ENCODE results near the gene GRIFIN.
"Not testable (repeated sequence)": the region's sequence is repeated elsewhere in the genome, so short reads cannot be mapped to it uniquely, and the experiment has no call there.

Gene GRIFIN

GRCh38 chr7:2477447-2478398, 1.5 kb upstream of the GRIFIN start:
- DNase-seq = peak; percentile 27 to 79 (median 48)

- DNase-seq = peak in 1 of 5 donors; percentile 8
Measured at GRCh38 chr7:2476776-2477446, 713 bp upstream of the GRIFIN start.

GRCh38 chr7:2475678-2476015, 551 bp downstream of the GRIFIN start:
- no peak for DNase-seq

GRCh38 chr7:2474813-2475677, 1.2 kb downstream of the GRIFIN start:
- no peak for DNase-seq

GRCh38 chr7:2474224-2474623, 2.0 kb downstream of the GRIFIN start:
- no peak for DNase-seq

- DNase-seq = no peak
Measured at GRCh38 chr7:2473496-2474180, 2.6 kb downstream of the GRIFIN start.

GRCh38 chr7:2472739-2473138, 3.5 kb downstream of the GRIFIN start:
- no peak for DNase-seq

- DNase-seq = no peak
Measured at GRCh38 chr7:2471396-2471795, 4.8 kb downstream of the GRIFIN start.

- DNase-seq = no peak
Measured at GRCh38 chr7:2471022-2471329, 5.2 kb downstream of the GRIFIN start.

- DNase-seq = no peak
Measured at GRCh38 chr7:2470204-2471021, 5.8 kb downstream of the GRIFIN start.

- not testable (repeated sequence) for DNase-seq
Measured at GRCh38 chr7:2469460-2470203, 6.6 kb downstream of the GRIFIN start.

GRCh38 chr7:2468227-2468626, 8.0 kb downstream of the GRIFIN start:
- no peak for DNase-seq

- no peak for DNase-seq
Measured at GRCh38 chr7:2466675-2467074, 9.5 kb downstream of the GRIFIN start.

- no peak for DNase-seq
Measured at GRCh38 chr7:2465928-2466327, 10.3 kb downstream of the GRIFIN start.

GRCh38 chr7:2462731-2463130, 13.5 kb downstream of the GRIFIN start:
- DNase-seq = no peak

- DNase-seq = no peak
Measured at GRCh38 chr7:2461268-2462026, 14.8 kb downstream of the GRIFIN start.

- DNase-seq = no peak
Measured at GRCh38 chr7:2460641-2461040, 15.6 kb downstream of the GRIFIN start.

- no peak for DNase-seq
Measured at GRCh38 chr7:2460188-2460587, 16.0 kb downstream of the GRIFIN start.

GRCh38 chr7:2459674-2460073, 16.5 kb downstream of the GRIFIN start:
- no peak for DNase-seq

- DNase-seq = not testable (repeated sequence)
Measured at GRCh38 chr7:2453849-2454248, 22.3 kb downstream of the GRIFIN start.
